ENCODE measurements around the gene VIPR2. TPM values are rescaled to one million over a fixed set of nuclear protein-coding genes. Genes with fewer than 3 reads are reported as not detected.

The VIPR2 gene
- total and polyA plus RNA-seq, 2 of the 13 experiments (the other 11 are each of a cell fraction or from before 2014, with no cell fraction given): not detected

DNA sequence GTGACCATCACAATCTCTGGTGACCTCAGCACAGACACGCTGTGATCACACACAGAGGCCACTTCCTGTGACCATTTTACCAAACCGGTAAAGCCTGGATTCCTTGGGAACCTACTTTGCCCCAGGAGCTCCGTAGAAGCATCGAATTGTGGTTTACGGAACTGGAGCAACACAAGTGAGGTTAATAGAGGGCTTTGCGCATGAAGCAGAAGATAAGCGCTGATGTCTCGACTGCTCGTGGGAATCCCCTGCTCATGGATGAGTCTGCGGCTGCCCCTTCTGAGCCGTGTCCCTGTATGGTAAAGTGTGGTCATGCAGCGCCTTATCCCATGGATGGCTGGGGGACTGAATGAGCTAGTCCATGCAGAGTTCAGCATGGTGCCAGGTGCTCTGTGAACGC, 53.6 kb downstream of the VIPR2 start (continued):
- no peak for TF ChIP-seq ZNF746 (CRISPR knock-in tag; IDR thresholded peaks at IDR 0.05)
- TF ChIP-seq ZNF3 (CRISPR knock-in tag; IDR thresholded peaks at IDR 0.05): no peak
- TF ChIP-seq IRF9 (CRISPR knock-in tag; IDR thresholded peaks at IDR 0.05; ENCODE audit: borderline replicate concordance): no peak
- no peak for TF ChIP-seq ZMYM3 (CRISPR knock-in tag; IDR thresholded peaks at IDR 0.05)
- TF ChIP-seq ZNF430 (CRISPR knock-in tag; IDR thresholded peaks at IDR 0.05): no peak
- TF ChIP-seq RBAK (CRISPR knock-in tag; IDR thresholded peaks at IDR 0.05): no peak
- no peak for TF ChIP-seq MZF1 (CRISPR knock-in tag; IDR thresholded peaks at IDR 0.05; ENCODE audit: borderline replicate concordance)
- no peak for TF ChIP-seq SP1 (IDR thresholded peaks at IDR 0.05)
- no peak for TF ChIP-seq SP1 (CRISPR knock-in tag; IDR thresholded peaks at IDR 0.05)
- no peak for TF ChIP-seq ZNF232 (CRISPR knock-in tag; IDR thresholded peaks at IDR 0.05; ENCODE audit: borderline replicate concordance)
- no peak for TF ChIP-seq ZNF205 (CRISPR knock-in tag; IDR thresholded peaks at IDR 0.05)
- TF ChIP-seq, protein P1, sequence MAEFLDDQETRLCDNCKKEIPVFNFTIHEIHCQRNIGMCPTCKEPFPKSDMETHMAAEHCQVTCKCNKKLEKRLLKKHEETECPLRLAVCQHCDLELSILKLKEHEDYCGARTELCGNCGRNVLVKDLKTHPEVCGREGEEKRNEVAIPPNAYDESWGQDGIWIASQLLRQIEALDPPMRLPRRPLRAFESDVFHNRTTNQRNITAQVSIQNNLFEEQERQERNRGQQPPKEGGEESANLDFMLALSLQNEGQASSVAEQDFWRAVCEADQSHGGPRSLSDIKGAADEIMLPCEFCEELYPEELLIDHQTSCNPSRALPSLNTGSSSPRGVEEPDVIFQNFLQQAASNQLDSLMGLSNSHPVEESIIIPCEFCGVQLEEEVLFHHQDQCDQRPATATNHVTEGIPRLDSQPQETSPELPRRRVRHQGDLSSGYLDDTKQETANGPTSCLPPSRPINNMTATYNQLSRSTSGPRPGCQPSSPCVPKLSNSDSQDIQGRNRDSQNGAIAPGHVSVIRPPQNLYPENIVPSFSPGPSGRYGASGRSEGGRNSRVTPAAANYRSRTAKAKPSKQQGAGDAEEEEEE (CRISPR knock-in tag; IDR thresholded peaks at IDR 0.05; ENCODE audit: borderline replicate concordance): no peak
